Hematopoietic multipotent progenitor cell treated with erythropoietin and hydrocortisone succinate and interleukin-3 and kit ligand, for 17 days (in vitro differentiated cells): ENCODE measurements around the gene TRIM47.
"Not testable (repeated sequence)": the region's sequence is repeated elsewhere in the genome, so short reads cannot be mapped to it uniquely, and the experiment has no call there.

Experiments
- DNase-seq: peaks from one replicate; pipeline ENCODE4 v3.0.0-alpha.2; 2015; ENCODE audit warnings: low spot score

The TRIM47 gene

DNA sequence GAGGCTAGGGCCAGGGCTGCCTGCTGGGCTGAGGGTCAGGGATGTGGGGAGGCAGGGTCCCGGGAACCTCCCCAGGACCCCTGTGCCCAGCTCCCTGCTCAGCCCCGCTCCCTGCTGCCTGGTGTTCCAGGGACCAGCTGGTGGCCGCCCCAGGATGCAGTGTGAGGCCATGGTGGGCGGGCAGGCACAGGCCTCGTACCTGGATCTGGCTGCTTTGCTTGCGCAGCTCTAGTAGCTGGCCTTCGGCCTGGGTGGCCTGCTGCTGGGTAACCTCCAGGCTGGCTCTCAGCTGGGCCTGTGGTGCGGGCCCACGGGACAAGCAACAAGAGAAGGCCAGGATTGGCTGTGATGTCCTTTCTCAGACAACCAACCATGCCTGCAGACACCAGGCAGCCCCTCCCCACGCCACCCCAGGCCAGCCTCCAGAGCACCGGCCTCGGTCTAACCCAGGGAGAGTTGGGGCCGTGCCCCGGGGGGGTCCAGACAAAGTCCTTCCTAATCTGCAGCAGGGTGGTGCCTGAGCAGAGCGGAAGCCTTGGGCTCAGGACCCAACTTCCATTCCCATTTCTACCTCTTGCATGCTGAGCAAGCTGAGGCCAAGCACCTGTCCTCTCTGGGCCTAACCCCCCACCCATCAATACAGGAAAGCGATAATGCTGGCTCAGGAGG lies 14.3 kb upstream of the TRIM47 start:
- no peak for DNase-seq

DNA sequence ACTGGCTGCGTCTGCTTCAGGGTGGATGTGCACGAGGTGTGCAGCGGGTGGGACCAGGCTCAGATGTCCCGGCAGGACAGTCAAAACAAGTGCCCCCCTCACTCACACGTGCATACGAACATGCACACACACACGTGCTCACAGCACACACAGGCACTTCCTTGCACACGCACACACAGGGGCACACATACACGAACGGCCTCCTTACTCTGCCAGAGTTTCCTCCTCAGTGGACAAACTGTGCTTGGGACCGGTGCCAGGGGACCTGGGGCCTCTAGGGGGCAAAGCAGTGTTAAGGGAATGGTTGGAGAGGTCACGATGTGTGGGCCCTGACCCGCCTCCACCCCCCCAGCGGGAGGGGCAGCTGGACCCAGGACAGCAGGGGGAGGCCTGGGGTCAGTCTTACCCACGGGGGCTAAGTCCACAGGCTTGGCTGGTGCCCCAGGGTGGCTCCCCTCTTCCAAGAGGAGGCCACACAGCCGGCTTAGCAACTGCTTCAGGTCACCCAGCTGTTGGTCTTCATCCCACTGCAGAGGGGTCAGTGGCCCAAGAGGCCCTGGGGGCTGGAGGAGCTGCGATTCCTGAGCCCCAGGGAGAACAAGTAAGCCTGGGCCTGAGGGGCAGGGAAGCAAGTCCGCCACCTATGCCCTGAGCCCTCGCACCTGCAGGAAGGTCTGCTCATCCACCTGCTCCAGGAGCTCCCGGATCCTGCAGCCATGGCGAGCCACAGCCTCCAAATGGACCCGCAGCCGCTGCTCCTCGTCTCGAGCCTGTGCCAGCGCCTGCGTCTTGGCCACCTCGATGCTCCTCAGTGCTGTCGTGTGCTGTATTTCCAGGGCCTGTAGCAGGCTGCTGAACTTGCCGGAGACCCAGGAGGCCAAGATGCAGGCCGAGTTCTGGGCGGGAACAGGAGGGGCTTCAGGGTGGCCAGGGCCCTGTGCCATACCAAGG lies 13.5 kb upstream of the TRIM47 start:
- no peak for DNase-seq

DNA sequence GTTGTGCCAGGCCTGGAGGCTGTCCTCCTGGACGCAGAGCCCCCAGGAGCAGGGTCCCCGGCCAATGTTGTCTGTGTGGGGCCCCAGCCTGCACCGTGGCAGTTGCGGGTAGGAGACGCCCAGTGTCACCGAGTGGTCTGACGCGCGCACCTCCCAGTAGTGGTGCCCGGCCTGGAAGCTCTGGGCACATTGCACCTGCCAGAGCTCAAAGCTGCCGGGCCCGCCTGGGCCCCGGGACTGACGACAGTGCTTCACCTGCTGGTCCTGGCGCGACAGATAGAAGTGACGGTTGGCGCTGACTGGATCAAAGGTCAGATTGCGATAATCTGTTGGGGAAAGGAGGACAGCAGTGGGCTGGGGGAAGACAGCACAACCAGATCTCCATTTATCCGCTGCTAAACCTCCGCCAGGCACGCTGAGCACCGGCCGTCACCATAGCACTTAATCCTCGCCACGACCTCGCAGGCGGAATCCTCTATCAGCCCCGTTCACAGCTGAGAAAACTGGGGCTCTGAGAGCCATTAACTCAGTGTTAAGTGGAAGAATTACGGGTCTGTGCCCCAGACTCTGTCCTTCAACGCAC lies 12.7 kb upstream of the TRIM47 start:
- no peak for DNase-seq

DNA sequence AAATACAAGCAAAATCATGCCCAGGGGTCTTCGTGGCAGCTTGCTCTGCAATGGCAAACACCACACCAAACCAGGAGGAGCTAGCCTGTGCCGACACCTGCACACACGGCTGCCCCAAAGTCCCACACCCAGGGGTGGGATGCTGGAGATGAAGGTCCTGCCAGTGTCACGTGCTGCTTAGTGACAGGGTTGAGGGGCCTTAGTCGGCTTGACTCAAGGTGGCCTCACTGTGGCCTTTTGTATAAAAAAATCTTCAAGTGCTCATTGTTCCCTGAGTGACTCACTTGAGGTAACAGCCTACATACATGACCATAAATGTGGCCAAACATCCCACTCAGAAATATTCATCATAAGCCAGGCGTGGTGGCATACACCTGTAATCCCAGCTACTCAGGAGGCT lies 11.1 kb upstream of the TRIM47 start:
- DNase-seq, result no peak

DNA sequence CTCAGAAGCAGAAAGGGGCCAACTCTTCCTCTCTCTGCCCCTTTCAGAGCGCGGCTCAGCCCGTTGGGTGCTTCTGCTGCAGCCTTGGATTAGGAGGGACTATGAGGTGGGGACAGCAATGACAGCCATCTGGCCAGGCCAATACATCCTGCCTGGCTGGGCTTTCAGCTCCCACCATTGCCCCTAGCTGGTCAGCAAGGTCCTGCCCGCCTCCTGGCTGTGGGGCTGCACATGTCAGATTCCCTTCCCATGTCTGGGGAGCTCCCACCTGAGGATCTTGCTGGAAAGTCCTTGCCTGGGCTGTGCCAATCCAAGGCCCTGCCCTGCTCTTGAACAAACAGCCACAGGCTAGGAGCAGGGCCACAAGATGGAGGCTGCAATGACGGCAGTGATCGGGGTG lies 10.1 kb upstream of the TRIM47 start:
- DNase-seq, result no peak

- not testable (repeated sequence) for DNase-seq
Observed at GRCh38 chr17:75885860-75886259, 7.5 kb upstream of the TRIM47 start.

GRCh38 chr17:75885431-75885830 lies 7.0 kb upstream of the TRIM47 start:
- no peak for DNase-seq

DNA sequence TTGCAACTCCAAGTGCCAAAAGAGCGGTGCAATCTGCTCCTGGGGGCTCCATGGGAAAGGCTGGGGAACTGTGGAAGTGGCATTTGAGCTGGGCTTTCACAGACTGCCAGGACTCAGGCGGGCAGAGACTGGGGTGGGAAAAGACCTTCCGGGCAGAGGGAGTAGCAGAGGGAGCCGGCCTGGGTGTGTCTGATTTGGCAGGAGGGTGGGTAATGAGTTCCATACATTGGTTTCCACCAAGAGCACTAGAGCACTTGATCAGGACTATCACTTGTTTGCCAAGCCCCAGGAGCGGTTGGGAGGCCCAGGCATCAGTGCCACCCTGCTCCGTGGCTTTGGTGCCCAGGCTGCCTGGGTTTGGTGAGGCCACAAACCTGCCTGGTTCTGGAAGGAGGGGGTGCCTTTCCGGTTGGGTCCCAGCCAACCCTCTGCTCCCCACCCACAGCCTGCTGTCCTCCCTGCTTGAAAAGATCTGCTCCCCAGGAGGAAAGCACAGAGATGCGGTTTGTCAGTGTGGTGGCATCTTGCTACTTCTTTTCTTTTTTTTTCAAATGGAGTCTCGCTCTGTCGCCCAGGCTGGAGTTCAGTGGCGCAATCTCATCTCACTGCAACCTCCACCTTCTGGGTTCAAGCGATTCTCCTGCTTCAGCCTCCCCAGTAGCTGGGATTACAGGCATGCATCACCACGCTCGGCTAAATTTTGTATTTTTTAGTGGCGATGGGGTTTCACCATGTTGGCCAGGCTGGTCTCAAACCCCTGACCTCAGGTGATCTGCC lies 3.5 kb upstream of the TRIM47 start:
- DNase-seq, result no peak

GRCh38 chr17:75880266-75880665 lies 1.9 kb upstream of the TRIM47 start:
- no peak for DNase-seq

DNA sequence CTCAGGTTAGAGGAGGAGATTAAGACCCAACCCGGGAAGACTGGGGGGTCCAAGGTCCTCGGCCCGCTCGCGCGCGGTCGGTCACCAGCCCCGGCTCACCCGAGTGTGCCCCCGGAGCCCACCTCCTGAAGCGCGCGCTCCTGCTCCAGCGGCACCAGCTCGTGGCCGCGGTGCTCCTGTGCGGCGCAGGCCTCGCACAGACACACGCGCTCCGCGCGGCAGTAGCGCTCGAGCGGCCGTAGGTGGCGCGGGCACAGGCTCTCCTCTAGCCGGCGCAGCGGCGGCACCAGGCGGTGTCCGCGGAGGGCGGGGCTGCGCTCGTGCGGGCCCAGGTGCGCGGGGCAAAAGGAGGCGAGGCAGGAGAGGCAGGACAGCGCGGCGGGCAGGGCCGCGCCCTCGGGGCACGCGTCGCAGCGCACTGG lies 618 bp downstream of the TRIM47 start:
- DNase-seq, result peak; percentile 48

GRCh38 chr17:75876938-75877751 lies 1.2 kb downstream of the TRIM47 start:
- no peak for DNase-seq

- DNase-seq, result no peak
Observed at GRCh38 chr17:75876190-75876937, 2.0 kb downstream of the TRIM47 start.

DNA sequence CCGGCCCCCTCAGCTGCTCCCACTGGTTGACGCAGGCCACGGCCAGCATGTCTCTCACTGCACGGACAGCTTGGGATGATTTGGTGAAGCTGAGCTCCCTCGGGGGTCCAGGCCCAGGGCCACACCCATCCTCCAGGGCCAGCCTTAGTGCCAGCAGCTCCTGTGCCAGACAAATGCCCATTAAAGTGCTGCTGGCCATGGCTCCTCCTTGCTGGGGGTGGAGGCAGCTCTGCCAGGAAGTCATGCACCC lies 2.5 kb downstream of the TRIM47 start:
- no peak for DNase-seq

DNA sequence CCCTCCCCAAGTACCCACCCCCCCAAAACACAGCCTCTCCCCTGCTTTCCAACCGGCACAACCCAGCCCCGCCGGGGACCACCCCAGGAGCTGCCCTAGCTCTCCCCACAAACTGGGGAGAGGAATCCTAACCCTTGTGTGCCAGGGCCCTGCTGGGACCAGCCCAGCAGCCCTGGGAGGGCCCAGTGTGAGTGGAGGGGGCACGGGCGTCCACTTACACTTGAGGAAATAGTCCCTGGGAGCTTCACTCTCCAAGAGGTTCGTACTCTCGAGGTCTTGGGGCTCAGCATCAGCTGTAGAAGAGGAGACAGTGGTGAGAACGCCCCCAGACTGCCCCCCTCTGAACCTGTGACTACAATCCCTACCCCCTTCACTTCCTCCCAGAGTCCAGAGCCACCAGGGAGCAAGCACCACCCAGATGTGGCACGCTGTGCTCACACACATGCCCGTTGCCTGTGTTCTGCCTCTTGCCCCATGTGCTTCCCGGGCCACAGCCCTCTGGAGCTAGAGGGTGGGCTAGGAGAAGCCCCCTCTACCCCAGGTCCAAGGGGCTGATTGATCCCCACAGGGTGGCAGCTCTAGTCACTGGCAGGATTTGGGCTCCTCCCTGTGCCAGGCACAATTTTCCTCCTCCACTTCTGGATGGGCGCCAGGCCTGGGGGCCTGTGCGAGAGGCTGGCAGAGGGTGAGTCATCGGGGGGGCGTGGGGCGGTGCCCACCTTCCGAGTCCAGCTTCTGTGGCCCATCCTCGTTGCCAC lies 3.0 kb downstream of the TRIM47 start:
- no peak for DNase-seq

DNA sequence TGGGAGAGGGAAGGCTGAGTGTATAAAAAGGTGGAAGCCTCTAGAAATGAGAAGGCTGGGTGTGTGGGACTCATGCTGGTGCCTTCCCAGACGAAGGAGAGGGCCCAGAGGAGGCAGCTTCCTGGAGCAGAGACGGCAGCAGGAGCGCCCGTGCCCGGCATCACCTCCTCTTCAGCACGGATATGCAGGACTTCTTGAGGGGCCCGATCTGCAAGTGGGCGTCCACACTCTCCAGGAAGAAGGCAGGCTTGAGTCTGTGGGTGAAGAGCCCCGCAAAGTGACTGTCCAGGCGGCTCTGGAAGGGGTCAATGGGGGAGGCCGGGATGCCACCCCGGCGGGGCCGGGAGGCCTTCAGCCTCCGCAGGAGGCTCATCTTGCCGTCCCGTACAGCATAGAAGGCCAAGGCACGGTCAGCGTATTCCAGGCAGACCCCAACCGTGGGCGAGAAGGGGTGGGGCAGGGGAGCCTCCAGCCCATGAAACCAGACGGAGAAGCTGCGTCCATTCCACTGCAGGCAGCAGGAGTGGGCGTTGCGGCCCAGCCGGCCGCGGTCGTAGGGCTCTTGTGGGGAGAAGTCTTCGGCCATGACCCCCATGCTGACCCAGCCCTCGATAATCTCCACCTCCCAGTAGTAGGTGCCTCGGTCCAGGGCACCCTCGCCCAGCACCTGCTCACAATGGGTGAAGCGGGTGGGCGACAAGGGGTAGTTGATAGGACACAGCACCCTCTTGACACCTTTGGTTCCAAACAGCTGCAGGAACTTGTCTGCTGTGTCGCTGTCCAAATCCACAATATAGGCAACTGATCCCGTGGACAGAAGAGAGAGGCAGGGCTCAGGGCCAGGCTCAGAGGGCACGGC lies 3.8 kb downstream of the TRIM47 start:
- DNase-seq, result no peak

DNA sequence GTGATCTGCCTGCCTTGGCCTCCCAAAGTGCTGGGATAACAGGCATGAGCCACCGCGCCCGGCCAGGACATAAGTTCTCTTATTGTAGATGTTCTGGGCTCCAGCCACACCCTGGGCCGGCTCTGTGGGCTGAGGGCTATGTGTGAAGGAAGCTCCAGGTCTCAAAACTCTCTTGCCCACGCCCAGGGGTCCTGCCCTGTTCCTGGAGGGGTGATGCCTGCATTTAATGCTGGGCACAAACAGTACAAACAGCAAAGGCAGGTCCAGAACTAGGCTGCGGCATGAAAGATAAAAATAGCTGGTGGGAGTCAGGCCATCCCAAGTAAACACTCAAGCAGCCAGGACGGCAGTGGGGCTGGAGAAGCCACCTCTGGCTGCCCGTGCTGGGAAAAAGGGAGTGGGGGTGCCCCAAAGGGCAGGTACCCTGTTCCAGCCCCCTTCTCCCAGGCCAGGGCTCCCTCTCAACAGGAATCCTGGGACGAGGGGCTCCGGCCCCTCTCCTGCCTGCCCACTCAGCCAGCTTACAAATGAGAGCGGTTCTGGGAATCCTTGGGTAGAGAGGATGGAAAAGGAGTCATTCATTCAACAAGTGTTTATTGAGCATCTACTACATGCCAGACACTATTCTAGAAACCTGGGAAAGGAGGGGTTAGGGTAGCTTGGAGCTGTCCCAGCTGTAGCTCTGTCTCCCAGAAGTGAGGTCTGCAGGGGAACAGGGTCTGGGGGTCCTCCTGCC lies 4.6 kb downstream of the TRIM47 start:
- no peak for DNase-seq

- DNase-seq, result no peak
Observed at GRCh38 chr17:75872434-75873351, 5.7 kb downstream of the TRIM47 start.
